Muscle of leg (tissue), 11 donors: Measurements from ENCODE around the gene ALB. TPM values are rescaled to one million over a fixed set of nuclear protein-coding genes. Genes with fewer than 3 reads are reported as not detected.
"Not testable (repeated sequence)": the region's sequence is repeated elsewhere in the genome, so short reads cannot be mapped to it uniquely, and the experiment has no call there.

ENCODE experiments used
- DNase-seq: peaks from one replicate; pipeline ENCODE4 v3.0.0; 2013
- H3K27ac ChIP-seq: one replicate; pipeline ENCODE4 v1.5.1; 2013; ENCODE audit warnings: mild to moderate bottlenecking, low read length, control low read depth
- H3K27me3 ChIP-seq: one replicate; pipeline ENCODE4 v1.6.1; 2013; ENCODE audit warnings: low read length; ENCODE audit not compliant: control insufficient read depth, insufficient read depth
- H3K36me3 ChIP-seq: one replicate; pipeline ENCODE4 v1.6.1; 2013; ENCODE audit warnings: low read length; ENCODE audit not compliant: control insufficient read depth, insufficient read depth
- H3K4me1 ChIP-seq: one replicate; pipeline ENCODE4 v1.6.1; 2013; ENCODE audit warnings: low read length; ENCODE audit not compliant: control insufficient read depth, insufficient read depth
- H3K4me3 ChIP-seq: one replicate; pipeline ENCODE4 v1.5.1; 2013; ENCODE audit warnings: low read length, control low read depth
- H3K9me3 ChIP-seq: replicated peaks from 2 replicates; pipeline ENCODE4 v1.6.1; 2013; ENCODE audit warnings: low read depth, low read length; ENCODE audit not compliant: control insufficient read depth
- WGBS: methylation state at CpG from one replicate; pipeline ENCODE4 v1.1.5; 2013; ENCODE audit warnings: missing lambda C conversion rate; ENCODE audit not compliant: insufficient coverage; 5-methylcytosine and 5-hydroxymethylcytosine counted together
- polyA plus RNA-seq, 8 donors: library from polyadenylated mRNA; unstranded; fragments of 120-200 nt; gene quantifications; one replicate each; pipeline versions ENCODE4 v1.2.1 to v1.2.3, GENCODE V29; 2013; ENCODE audit warnings: inconsistent platforms in 1 of 8, low replicate concordance in 1 of 8; ENCODE audit not compliant: insufficient read length in 8 of 8, insufficient read depth in 1 of 8
- total RNA-seq: library from RNA; stranded (reverse); fragments of 120-200 nt; gene quantifications from one replicate; pipeline ENCODE4 v1.2.4, GENCODE V29; 2013

Gene ALB
- total and polyA plus RNA-seq, 9 donors: 0.72 to 376 (median 1.8) TPM

GRCh38 chr4:73387552-73387951, 16.5 kb upstream of the ALB start:
- no peaks in the 10 kb centered on the region for H3K36me3 ChIP-seq
- no peaks in the 10 kb centered on the region for H3K9me3 ChIP-seq
- H3K4me1 ChIP-seq: no peaks in the 10 kb centered on the region
- H3K27me3 ChIP-seq: no peaks in the 10 kb centered on the region
- no peak overlapping the region for H3K4me3 ChIP-seq
- DNase-seq: no peak
- no peak overlapping the region for H3K27ac ChIP-seq

GRCh38 chr4:73388887-73389286, 15.2 kb upstream of the ALB start:
- Histone ChIP-seq H3K4me3 (no peak overlapping the region), H3K27me3 (no peaks in the 10 kb centered on the region), H3K36me3 (no peaks in the 10 kb centered on the region), H3K9me3 (no peaks in the 10 kb centered on the region), H3K27ac (no peak overlapping the region), H3K4me1 (no peaks in the 10 kb centered on the region)
- no CpG with 5 or more reads among the region's 1 CpG for WGBS
- no peak for DNase-seq

DNA sequence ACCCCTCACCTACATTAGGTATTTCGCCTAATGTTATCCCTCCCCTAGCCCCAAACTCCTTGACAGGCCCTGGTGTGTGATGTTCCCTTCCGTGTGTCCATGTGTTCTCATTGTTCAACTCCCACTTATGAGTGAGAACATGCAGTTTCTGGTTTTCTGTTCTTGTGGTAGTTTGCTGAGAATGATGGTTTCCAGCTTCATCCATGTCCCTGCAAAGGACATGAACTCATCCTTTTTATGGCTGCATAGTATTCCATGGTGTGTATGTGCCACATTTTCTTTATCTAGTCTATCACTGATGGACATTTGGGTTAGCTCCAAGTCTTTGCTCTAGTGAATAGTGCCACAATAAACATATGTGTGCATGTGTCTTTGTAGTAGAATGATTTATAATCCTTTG, 14.4 kb upstream of the ALB start:
- not testable (repeated sequence) for H3K27me3 ChIP-seq, H3K4me3 ChIP-seq, H3K27ac ChIP-seq, H3K9me3 ChIP-seq, H3K4me1 ChIP-seq, H3K36me3 ChIP-seq, DNase-seq
- no CpG with 5 or more reads among the region's 2 CpGs for WGBS

DNA sequence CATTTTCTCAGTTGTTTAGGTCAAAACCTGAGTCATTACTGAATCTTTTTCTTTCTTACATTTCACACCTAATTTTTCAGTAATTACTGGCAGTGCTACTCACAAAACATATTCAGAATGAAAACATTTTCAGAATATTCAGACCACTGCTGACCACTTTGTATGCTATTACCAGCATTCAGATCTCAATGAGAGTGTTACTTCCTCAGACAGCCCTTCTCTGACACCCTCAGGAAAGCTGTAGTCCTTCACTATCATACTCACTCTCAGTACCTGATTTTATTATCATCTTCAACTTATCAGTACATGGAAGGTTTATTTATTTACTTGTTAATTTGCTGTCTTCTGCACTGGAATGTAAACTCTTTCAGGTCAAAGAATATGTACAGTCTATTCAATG, 12.3 kb upstream of the ALB start:
- Histone ChIP-seq H3K27me3 (no peaks in the 10 kb centered on the region), H3K36me3 (no peaks in the 10 kb centered on the region), H3K27ac (no peak overlapping the region), H3K4me3 (no peak overlapping the region), H3K4me1 (no peaks in the 10 kb centered on the region), H3K9me3 (no peaks in the 10 kb centered on the region)
- DNase-seq: no peak

GRCh38 chr4:73392936-73393335, 11.2 kb upstream of the ALB start:
- DNase-seq: peak; percentile 0
- no CpG with 5 or more reads among the region's 2 CpGs for WGBS
- Histone ChIP-seq H3K9me3 (no peaks in the 10 kb centered on the region), H3K27ac (no peak overlapping the region), H3K36me3 (no peaks in the 10 kb centered on the region), H3K4me3 (no peak overlapping the region), H3K4me1 (no peaks in the 10 kb centered on the region), H3K27me3 (no peaks in the 10 kb centered on the region)

- WGBS: no CpG with 5 or more reads among the region's 1 CpG
- Histone ChIP-seq H3K9me3 (no peaks in the 10 kb centered on the region), H3K36me3 (no peaks in the 10 kb centered on the region), H3K27ac (no peak overlapping the region), H3K4me3 (no peak overlapping the region), H3K27me3 (no peaks in the 10 kb centered on the region), H3K4me1 (no peaks in the 10 kb centered on the region)
- no peak for DNase-seq
Observed at GRCh38 chr4:73396304-73396703, 7.8 kb upstream of the ALB start.

DNA sequence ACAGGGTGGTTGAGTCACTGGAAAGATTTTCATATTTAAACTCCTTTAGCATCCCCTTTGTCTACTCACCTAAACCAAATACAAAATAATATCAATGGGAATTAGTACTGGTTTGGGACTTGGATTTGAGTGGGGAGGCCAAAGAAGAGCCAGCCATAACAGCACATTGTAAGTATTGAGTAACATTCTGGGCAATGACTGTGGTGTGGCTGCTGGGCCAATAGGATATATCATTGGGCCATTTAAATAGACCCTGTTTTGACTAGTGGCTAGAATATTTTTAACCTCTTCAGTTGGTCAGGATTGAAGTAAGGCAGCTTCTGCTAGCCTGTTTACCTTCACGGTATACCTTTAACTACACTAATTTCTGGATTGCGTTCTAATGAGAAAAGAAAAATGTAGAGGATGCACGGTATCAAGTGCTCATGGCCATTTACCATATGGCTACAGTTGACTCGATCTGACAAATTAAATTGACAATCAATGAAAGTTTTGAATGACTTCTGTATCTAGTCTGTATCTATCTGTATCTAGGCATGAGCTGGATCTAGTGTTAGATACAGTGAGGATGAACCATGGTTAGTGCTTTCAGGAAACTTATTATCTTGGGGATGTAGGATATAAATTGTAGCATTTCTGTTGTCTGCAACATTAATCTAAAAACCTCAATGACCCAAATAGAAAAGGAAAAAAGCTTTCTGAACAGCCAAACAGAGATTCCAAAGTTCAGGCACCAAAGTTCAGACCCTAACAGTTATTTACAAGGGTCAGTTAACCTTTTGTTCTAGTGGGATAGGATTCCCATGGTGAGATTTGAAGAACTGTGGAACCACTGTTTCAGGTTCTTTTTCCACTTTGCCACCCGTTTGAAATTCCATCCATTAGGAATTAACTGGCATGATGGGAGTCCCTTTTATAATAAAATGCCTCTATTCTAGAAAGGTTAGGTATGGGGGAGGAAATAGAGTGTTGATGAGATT, 6.8 kb upstream of the ALB start:
- no peaks in the 10 kb centered on the region for H3K4me1 ChIP-seq
- H3K36me3 ChIP-seq: no peaks in the 10 kb centered on the region
- WGBS: no CpG with 5 or more reads among the region's 5 CpGs
- DNase-seq: no peak
- H3K27ac ChIP-seq: no peak overlapping the region
- no peak overlapping the region for H3K4me3 ChIP-seq
- no peaks in the 10 kb centered on the region for H3K27me3 ChIP-seq
- no peaks in the 10 kb centered on the region for H3K9me3 ChIP-seq

DNA sequence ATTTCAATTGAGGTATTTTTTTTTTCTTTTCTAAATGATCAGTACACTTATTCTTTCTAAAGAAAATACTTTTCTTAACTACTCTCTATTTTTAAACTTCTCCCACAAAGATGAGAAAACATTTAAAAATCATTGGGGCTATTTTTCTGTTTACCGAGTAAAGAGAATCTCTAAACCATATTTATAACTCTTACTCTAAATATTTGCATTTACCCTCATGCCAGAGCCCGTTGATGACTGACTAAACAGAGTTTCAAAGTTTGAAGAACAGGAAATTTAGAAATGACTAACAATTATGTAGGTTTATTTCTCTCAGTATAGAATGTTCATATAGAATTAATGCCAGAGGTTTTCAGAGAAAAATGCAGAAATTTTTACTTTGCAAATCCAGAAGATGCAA, 2.7 kb upstream of the ALB start:
- DNase-seq: no peak
- no CpG with 5 or more reads among the region's 2 CpGs for WGBS

DNA sequence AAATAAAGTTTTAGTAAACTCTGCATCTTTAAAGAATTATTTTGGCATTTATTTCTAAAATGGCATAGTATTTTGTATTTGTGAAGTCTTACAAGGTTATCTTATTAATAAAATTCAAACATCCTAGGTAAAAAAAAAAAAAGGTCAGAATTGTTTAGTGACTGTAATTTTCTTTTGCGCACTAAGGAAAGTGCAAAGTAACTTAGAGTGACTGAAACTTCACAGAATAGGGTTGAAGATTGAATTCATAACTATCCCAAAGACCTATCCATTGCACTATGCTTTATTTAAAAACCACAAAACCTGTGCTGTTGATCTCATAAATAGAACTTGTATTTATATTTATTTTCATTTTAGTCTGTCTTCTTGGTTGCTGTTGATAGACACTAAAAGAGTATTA, 370 bp downstream of the ALB start:
- no peak overlapping the region for H3K4me3 ChIP-seq
- H3K27me3 ChIP-seq: no peaks in the 10 kb centered on the region
- no peaks in the 10 kb centered on the region for H3K36me3 ChIP-seq
- no peaks in the 10 kb centered on the region for H3K9me3 ChIP-seq
- H3K4me1 ChIP-seq: no peaks in the 10 kb centered on the region
- DNase-seq: no peak
- H3K27ac ChIP-seq: no peak overlapping the region
- WGBS: no CpG with 5 or more reads among the region's 1 CpG

More for the DNA sequence above, 2.7 kb upstream of the ALB start:
- H3K4me1 ChIP-seq: no peaks in the 10 kb centered on the region
- no peaks in the 10 kb centered on the region for H3K27me3 ChIP-seq
- no peaks in the 10 kb centered on the region for H3K36me3 ChIP-seq
- no peak overlapping the region for H3K27ac ChIP-seq
- no peak overlapping the region for H3K4me3 ChIP-seq
- no peaks in the 10 kb centered on the region for H3K9me3 ChIP-seq

- H3K4me3 ChIP-seq: no peak overlapping the region
- DNase-seq: no peak
- H3K27ac ChIP-seq: no peak overlapping the region
- H3K9me3 ChIP-seq: no peaks in the 10 kb centered on the region
- H3K27me3 ChIP-seq: no peaks in the 10 kb centered on the region
- no peaks in the 10 kb centered on the region for H3K4me1 ChIP-seq
- no peaks in the 10 kb centered on the region for H3K36me3 ChIP-seq
- WGBS: no CpG with 5 or more reads among the region's 2 CpGs
Observed at GRCh38 chr4:73405138-73405537, 1.1 kb downstream of the ALB start.

GRCh38 chr4:73406548-73406875, 2.4 kb downstream of the ALB start:
- WGBS: no CpG with 5 or more reads among the region's 1 CpG
- H3K4me1 ChIP-seq: no peaks in the 10 kb centered on the region
- H3K27me3 ChIP-seq: no peaks in the 10 kb centered on the region
- no peak for DNase-seq
- H3K9me3 ChIP-seq: no peaks in the 10 kb centered on the region
- no peak overlapping the region for H3K27ac ChIP-seq
- no peaks in the 10 kb centered on the region for H3K36me3 ChIP-seq
- no peak overlapping the region for H3K4me3 ChIP-seq
